HCT116 (cell line): ENCODE measurements around the gene MTERF4. TPM values are rescaled to one million over a fixed set of nuclear protein-coding genes. Genes with fewer than 3 reads are reported as not detected.

ENCODE experiments used
- ATAC-seq: fragments of 200-7000 bp; cut with Tn5 transposase; 2 replicates; pipeline ENCODE4 v1.9.1; 2020; ENCODE audit warnings: mild to moderate bottlenecking, moderate library complexity
- BruUV-seq: library from RNA; stranded (reverse); fragments of 400-500 nt; replicated peaks from 2 replicates; lab custom pipeline; 2021; lab: Mats Ljungman, UMichigan
- CTCF ChIA-PET: fragments of 300-600 bp; sonication (Branson Sonifier 250); formaldehyde crosslinking; loops from one replicate; lab custom pipeline; 2021; ENCODE audit warnings: antibody characterized with exemption; lab: Charles Lee
- POLR2A ChIA-PET: fragments of 300-600, 350-600 bp; sonication (Branson Sonifier 250); formaldehyde crosslinking; loops from one replicate; lab custom pipeline; 2021; ENCODE audit warnings: antibody characterized with exemption; lab: Charles Lee
- RAD21 ChIA-PET, 2 experiments: fragments of 300-600 bp; sonication (Branson Sonifier 250); formaldehyde crosslinking; loops; one replicate each; lab custom pipeline; 2023; ENCODE audit warnings: low total read pairs in 2 of 2; ENCODE audit not compliant: uncharacterized antibody in 2 of 2, unreplicated experiment in 2 of 2, low non-redundant PET in 1 of 2; lab: Charles Lee
- DNase-seq: peaks from one replicate; pipeline ENCODE4 v3.0.0-alpha.2; 2010; ENCODE audit warnings: low read depth, low spot score
- H2AFZ ChIP-seq: fragments of 200-600 bp; shearing (Covaris generic), sonication (generic); 2 replicates; pipeline ENCODE4 v1.6.1; 2017; ENCODE audit warnings: low read depth, mixed run types, mixed read lengths, antibody characterized with exemption, low read length; ENCODE audit not compliant: poor library complexity, severe bottlenecking
- H3K27ac ChIP-seq: 2 replicates; pipeline ENCODE4 v1.5.1; 2012; ENCODE audit warnings: low read depth, low read length
- H3K27me3 ChIP-seq: fragments of 200-600 bp; sonication (generic); 2 replicates; pipeline ENCODE4 v1.6.1; 2016; ENCODE audit warnings: mixed run types, low read length, mixed read lengths; ENCODE audit not compliant: insufficient read depth
- H3K36me3 ChIP-seq, 2 experiments: fragments of 200-500 bp in 1 of 2; fragments of 200-600 bp in 1 of 2; sonication (Bioruptor generic) in 1 of 2; sonication (generic) in 1 of 2; 2 replicates each; pipeline versions ENCODE4 v1.5.1 to v1.6.1; 2014 to 2016; ENCODE audit warnings: low read length in 2 of 2, inconsistent platforms in 1 of 2, mixed read lengths in 1 of 2, mixed run types in 1 of 2; ENCODE audit not compliant: insufficient read depth in 2 of 2, control insufficient read depth in 1 of 2
- H3K4me1 ChIP-seq, 2 experiments: fragments of 200-600 bp in 1 of 2; sonication (generic) in 1 of 2; 2 replicates each; pipeline versions ENCODE4 v1.5.1 to v1.6.1; 2012 to 2017; ENCODE audit warnings: low read length in 2 of 2, inconsistent platforms in 1 of 2, mild to moderate bottlenecking in 1 of 2, mixed read lengths in 1 of 2, mixed run types in 1 of 2, moderate library complexity in 1 of 2; ENCODE audit not compliant: insufficient read depth in 2 of 2, control insufficient read depth in 1 of 2
- H3K4me2 ChIP-seq: fragments of 200-600 bp; sonication (generic); 2 replicates; pipeline ENCODE4 v1.6.1; 2017; ENCODE audit warnings: mixed run types, low read length, mixed read lengths
- H3K4me3 ChIP-seq, 2 experiments: fragments of 200-600 bp in 1 of 2; sonication (generic) in 1 of 2; replicated peaks in 1 of 2; 2 replicates each; pipeline ENCODE4 v1.5.1; 2011 to 2016; ENCODE audit warnings: low read length in 2 of 2, control low read depth in 1 of 2, low read depth in 1 of 2, mild to moderate bottlenecking in 1 of 2, mixed read lengths in 1 of 2, mixed run types in 1 of 2
- H3K79me2 ChIP-seq: fragments of 200-600 bp; sonication (generic); 2 replicates; pipeline ENCODE4 v1.6.1; 2017; ENCODE audit warnings: mild to moderate bottlenecking, mixed run types, low read length, moderate library complexity, mixed read lengths; ENCODE audit not compliant: insufficient read depth
- H3K9ac ChIP-seq: fragments of 200-600 bp; sonication (generic); 2 replicates; pipeline ENCODE4 v1.6.1; 2016; ENCODE audit warnings: low read length, mixed read lengths
- H3K9me2 ChIP-seq: fragments of 200-600 bp; sonication (generic), shearing (Covaris generic); 2 replicates; pipeline ENCODE4 v1.6.1; 2017; ENCODE audit warnings: mixed run types, mild to moderate bottlenecking, moderate library complexity; ENCODE audit not compliant: insufficient read depth
- H3K9me3 ChIP-seq, 2 experiments: fragments of 200-500 bp in 1 of 2; fragments of 200-600 bp in 1 of 2; sonication (Bioruptor generic) in 1 of 2; sonication (generic) in 1 of 2; 2 replicates each; pipeline ENCODE4 v1.6.1; 2014 to 2017; ENCODE audit warnings: low read length in 2 of 2, mixed read lengths in 2 of 2, inconsistent platforms in 1 of 2, low read depth in 1 of 2, mild to moderate bottlenecking in 1 of 2, mixed run types in 1 of 2, moderate library complexity in 1 of 2; ENCODE audit not compliant: control insufficient read depth in 1 of 2, insufficient read depth in 1 of 2
- H4K20me1 ChIP-seq: fragments of 200-600 bp; sonication (generic), shearing (Covaris generic); 2 replicates; pipeline ENCODE4 v1.6.1; 2017; ENCODE audit warnings: mixed run types, mild to moderate bottlenecking, moderate library complexity; ENCODE audit not compliant: insufficient read depth
- ATF3 ChIP-seq: IDR thresholded peaks from 2 replicates; pipeline ENCODE4 v1.6.1; 2012
- CBX3 ChIP-seq: IDR thresholded peaks from 2 replicates; pipeline ENCODE4 v1.6.1; 2012; ENCODE audit warnings: low read depth
- CEBPB ChIP-seq: IDR thresholded peaks from 2 replicates; pipeline ENCODE4 v1.6.1; 2012; ENCODE audit warnings: low read depth
- EGR1 ChIP-seq: IDR thresholded peaks from 2 replicates; pipeline ENCODE4 v1.6.1; 2012; ENCODE audit warnings: low read depth
- EZH2 ChIP-seq: fragments of 200-600 bp; sonication (generic); IDR thresholded peaks from 2 replicates; pipeline ENCODE4 v1.6.1; 2017; ENCODE audit warnings: antibody characterized with exemption, mixed run types
- REST ChIP-seq: IDR thresholded peaks from 2 replicates; pipeline ENCODE4 v1.6.1; 2012; ENCODE audit warnings: low read depth
- SIN3A ChIP-seq: IDR thresholded peaks from 2 replicates; pipeline ENCODE4 v1.6.1; 2012; ENCODE audit warnings: low read depth
- TCF7L2 ChIP-seq: IDR thresholded peaks from 2 replicates; pipeline ENCODE4 v1.7.0; 2011; ENCODE audit warnings: borderline replicate concordance, inconsistent platforms; ENCODE audit not compliant: insufficient read depth, insufficient read length; ENCODE audit errors: extremely low read depth
- YY1 ChIP-seq: IDR thresholded peaks from 2 replicates; pipeline ENCODE4 v1.6.1; 2011; ENCODE audit warnings: low read length, low read depth, moderate library complexity, mild to moderate bottlenecking; ENCODE audit not compliant: insufficient replicate concordance; ENCODE audit errors: extremely low read depth
- intact Hi-C: fragments of 100-400 bp; cut with micrococcal nuclease; formaldehyde crosslinking; loops from 2 replicates; pipeline ENCODE4 v1.10.0; 2022
- total RNA-seq: library from RNA; stranded (reverse); gene quantifications from one replicate; pipeline ENCODE4 v1.2.1, GENCODE V29; 2021; ENCODE audit not compliant: unreplicated experiment
- TF ChIP-seq, protein P1 (sequence below), 3 experiments: fragments of 200-600 bp in 1 of 3; sonication (generic) in 1 of 3; IDR thresholded peaks in 2 of 3; conservative IDR thresholded peaks in 1 of 3; 2 replicates each; pipeline ENCODE4 v1.5.1; 2012 to 2017; ENCODE audit warnings: low read depth in 2 of 3, low read length in 2 of 3, antibody characterized with exemption in 1 of 3, borderline replicate concordance in 1 of 3, control low read depth in 1 of 3, mild to moderate bottlenecking in 1 of 3, mixed read lengths in 1 of 3, mixed run types in 1 of 3, moderate library complexity in 1 of 3; ENCODE audit not compliant: insufficient read depth in 1 of 3
- TF ChIP-seq, protein P2 (sequence below): IDR thresholded peaks from 2 replicates; pipeline ENCODE4 v1.6.1; 2012

The MTERF4 gene
- total RNA-seq, 1 experiment from 2014 or later = 25.5 TPM

GRCh38 chr2:241074065-241074818 is 27.8 kb downstream of the MTERF4 start (continued):
- TF ChIP-seq, protein P1, sequence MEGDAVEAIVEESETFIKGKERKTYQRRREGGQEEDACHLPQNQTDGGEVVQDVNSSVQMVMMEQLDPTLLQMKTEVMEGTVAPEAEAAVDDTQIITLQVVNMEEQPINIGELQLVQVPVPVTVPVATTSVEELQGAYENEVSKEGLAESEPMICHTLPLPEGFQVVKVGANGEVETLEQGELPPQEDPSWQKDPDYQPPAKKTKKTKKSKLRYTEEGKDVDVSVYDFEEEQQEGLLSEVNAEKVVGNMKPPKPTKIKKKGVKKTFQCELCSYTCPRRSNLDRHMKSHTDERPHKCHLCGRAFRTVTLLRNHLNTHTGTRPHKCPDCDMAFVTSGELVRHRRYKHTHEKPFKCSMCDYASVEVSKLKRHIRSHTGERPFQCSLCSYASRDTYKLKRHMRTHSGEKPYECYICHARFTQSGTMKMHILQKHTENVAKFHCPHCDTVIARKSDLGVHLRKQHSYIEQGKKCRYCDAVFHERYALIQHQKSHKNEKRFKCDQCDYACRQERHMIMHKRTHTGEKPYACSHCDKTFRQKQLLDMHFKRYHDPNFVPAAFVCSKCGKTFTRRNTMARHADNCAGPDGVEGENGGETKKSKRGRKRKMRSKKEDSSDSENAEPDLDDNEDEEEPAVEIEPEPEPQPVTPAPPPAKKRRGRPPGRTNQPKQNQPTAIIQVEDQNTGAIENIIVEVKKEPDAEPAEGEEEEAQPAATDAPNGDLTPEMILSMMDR (IDR thresholded peaks at IDR 0.05 in 2 of 3, conservative IDR thresholded peaks at IDR 0.05 in 1 of 3; ENCODE audit: borderline replicate concordance in 1 of 3, insufficient read depth in 1 of 3, low read depth in 2 of 3, low read length in 2 of 3) = no peak
- no peak for TF ChIP-seq EZH2

DNA sequence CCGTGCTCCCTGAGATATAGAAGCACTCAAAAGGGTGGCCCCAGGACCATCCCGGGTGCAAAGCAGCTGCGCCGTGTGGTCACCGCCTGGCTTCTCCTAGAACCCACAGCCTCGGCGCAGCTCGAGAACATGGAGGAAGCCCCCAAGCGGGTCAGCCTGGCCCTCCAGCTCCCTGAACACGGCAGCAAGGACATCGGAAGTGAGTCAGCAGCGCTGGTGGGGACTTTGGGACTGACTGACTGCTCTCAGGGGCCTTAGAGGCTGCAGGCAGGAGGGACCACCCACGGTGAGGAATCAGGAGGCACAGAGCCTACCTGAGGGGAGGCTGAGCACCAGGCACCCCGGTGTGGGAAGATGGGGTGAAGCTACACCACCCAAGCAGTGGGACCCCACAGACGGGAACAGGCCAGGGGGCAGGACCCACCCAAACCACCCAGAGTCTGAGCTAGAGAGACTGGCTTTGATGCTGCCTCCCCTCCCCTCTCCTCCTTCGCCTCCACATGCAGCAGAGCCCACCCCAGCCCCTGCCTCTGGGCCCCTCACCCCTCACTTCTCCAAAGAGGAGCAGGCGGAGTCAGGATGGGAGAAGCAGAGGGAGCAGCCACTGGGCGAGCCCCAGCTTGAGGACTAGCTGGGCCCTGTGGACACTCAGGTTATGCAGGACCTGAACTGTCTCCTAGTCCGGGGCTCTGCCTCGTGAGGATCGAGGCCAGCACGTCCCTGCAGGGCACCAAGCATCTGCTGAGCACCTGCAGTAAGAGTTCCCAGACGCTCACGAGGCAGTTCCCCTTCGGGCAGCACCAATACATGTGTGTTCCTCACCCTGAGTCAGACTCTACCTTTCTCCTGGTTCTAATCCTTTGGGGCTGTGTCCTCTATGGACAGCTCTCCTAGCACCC is 28.7 kb downstream of the MTERF4 start:
- H3K27me3 ChIP-seq = no peaks in the 10 kb centered on the region
- intact Hi-C loops = loop anchor here (10.0 kb wide), 1 partner anchor 219 kb away; no protein-coding TSS in a partner anchor
- no peak overlapping the region for H3K4me3 ChIP-seq
- POLR2A ChIA-PET = no interaction called here
- H3K9me3 ChIP-seq = no peaks in the 10 kb centered on the region
- H3K4me1 ChIP-seq = no peaks in the 10 kb centered on the region
- no peak overlapping the region for H3K27ac ChIP-seq
- TF ChIP-seq CBX3 = no peak
- TF ChIP-seq SIN3A = no peak
- no peak for TF ChIP-seq YY1
- TF ChIP-seq, protein P2, sequence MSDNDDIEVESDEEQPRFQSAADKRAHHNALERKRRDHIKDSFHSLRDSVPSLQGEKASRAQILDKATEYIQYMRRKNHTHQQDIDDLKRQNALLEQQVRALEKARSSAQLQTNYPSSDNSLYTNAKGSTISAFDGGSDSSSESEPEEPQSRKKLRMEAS = no peak
- no peak for TF ChIP-seq EGR1
- no peak for TF ChIP-seq ATF3
- no peak for TF ChIP-seq TCF7L2
- no peak for TF ChIP-seq CEBPB
- TF ChIP-seq REST = no peak
- no peaks in the 10 kb centered on the region for H3K36me3 ChIP-seq
- H2AFZ ChIP-seq = no peak overlapping the region
- CTCF ChIA-PET = no interaction called here
- no TSS peak for BruUV-seq
- DNase-seq = no peak
- no peaks in the 10 kb centered on the region for H3K79me2 ChIP-seq
- no peak for ATAC-seq
- H3K9me2 ChIP-seq = no peaks in the 10 kb centered on the region
- RAD21 ChIA-PET = no interaction called here
- H3K9ac ChIP-seq = no peak overlapping the region
- no peak overlapping the region for H3K4me2 ChIP-seq
- no peaks in the 10 kb centered on the region for H4K20me1 ChIP-seq
